Measurements from ENCODE around the gene CEACAM19. TPM values are rescaled to one million over a fixed set of nuclear protein-coding genes. Genes with fewer than 3 reads are reported as not detected.

Gene CEACAM19
- total RNA-seq, 2 donors from 2014 or later, result 3.4 to 6.2 TPM

DNA sequence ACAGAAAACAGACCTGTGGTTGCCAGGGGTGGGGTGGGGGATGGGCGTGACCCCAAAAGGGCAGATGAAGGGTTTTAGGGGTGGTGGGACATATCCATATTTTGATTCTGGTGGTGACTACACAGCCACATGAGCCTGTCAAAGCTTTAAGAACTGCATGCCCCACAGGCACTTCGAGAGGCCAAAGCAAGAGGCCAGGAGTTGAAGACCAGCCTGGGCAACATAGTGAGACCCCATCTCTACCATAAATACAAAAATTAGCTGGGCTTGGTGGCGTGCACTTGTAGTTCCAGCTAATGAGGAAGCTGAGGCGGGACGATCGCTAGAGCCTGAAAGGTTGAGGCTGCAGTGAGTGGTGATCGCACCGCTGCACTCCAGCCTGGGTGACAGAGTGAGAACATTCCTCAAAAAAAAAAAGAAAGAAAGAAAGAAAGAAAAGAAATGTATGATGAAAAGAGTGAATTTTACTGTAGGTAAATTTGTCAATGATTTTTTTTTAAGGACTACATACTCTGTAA, 58.3 kb downstream of the CEACAM19 start:
- TF ChIP-seq, protein P1, sequence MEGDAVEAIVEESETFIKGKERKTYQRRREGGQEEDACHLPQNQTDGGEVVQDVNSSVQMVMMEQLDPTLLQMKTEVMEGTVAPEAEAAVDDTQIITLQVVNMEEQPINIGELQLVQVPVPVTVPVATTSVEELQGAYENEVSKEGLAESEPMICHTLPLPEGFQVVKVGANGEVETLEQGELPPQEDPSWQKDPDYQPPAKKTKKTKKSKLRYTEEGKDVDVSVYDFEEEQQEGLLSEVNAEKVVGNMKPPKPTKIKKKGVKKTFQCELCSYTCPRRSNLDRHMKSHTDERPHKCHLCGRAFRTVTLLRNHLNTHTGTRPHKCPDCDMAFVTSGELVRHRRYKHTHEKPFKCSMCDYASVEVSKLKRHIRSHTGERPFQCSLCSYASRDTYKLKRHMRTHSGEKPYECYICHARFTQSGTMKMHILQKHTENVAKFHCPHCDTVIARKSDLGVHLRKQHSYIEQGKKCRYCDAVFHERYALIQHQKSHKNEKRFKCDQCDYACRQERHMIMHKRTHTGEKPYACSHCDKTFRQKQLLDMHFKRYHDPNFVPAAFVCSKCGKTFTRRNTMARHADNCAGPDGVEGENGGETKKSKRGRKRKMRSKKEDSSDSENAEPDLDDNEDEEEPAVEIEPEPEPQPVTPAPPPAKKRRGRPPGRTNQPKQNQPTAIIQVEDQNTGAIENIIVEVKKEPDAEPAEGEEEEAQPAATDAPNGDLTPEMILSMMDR (IDR thresholded peaks at IDR 0.05), result no peak
- no peaks in the 10 kb centered on the region for H3K9me3 ChIP-seq
- H3K36me3 ChIP-seq, result no peaks in the 10 kb centered on the region
- ATAC-seq (ENCODE audit: insufficient number of reproducible peaks, low FRiP score, low read depth) (no peak), DNase-seq (ENCODE audit: low spot score) (no peak)
- peaks cover 4 to 11% of the 10 kb centered on the region in 2 donors for H3K4me1 ChIP-seq (ENCODE audit: control insufficient read depth in 1 of 2, low read depth in 2 of 2)
- no peak overlapping the region for H3K27ac ChIP-seq
- no peaks in the 10 kb centered on the region for H3K27me3 ChIP-seq (replicated peaks; ENCODE audit: insufficient read depth)
- H3K4me3 ChIP-seq, result no peak overlapping the region

DNA sequence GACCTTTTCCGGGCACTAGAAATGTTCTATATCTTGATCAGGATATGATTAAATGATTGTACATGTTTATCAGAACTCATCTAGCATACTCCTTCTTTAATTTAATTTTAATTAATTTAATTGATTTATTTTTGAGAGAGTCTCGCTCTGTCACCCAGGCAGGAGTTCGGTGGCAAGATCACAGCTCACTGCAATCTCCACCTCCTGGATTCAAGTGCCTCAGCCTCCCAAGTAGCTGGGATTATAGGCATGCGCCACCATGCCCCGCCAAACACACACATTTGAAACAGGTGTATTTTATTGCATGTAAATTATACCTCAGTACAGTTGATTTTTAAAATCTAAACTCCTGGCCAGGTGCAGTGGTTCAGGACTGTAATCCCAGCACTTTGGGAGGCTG, 59.8 kb downstream of the CEACAM19 start:
- no peaks in the 10 kb centered on the region for H3K9me3 ChIP-seq
- H3K27ac ChIP-seq, result no peak overlapping the region
- TF ChIP-seq, protein P1 (IDR thresholded peaks at IDR 0.05), result no peak
- ATAC-seq (ENCODE audit: insufficient number of reproducible peaks, low FRiP score, low read depth) (no peak), DNase-seq (ENCODE audit: low spot score) (no peak)
- no peaks in the 10 kb centered on the region for H3K27me3 ChIP-seq (replicated peaks; ENCODE audit: insufficient read depth)
- H3K36me3 ChIP-seq, result no peaks in the 10 kb centered on the region
- H3K4me1 ChIP-seq (ENCODE audit: control insufficient read depth in 1 of 2, low read depth in 2 of 2), result no peaks in the 10 kb centered on the region
- no peak overlapping the region for H3K4me3 ChIP-seq

DNA sequence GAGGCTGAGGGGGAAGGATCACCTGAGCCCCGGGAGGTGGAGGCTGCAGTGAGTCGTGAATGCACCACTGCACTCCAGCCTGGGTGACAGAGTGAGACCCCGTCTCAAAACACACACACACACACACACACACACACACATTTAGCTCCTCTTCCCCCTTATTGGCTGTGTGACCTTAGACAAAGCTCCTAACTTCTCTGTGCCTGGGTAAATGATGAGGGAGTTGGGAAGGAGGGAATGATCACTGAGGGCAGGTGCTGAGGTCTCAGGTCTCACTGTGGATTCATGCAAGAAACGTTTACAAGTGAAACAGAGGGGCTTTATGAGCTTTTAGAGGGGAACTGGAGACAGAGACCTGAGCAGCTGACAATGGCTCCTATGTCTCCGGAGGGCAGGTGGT, 60.3 kb downstream of the CEACAM19 start:
- Histone ChIP-seq H3K27ac (no peak overlapping the region), H3K36me3 (no peaks in the 10 kb centered on the region), H3K4me3 (no peak overlapping the region), H3K4me1 (ENCODE audit: control insufficient read depth in 1 of 2, low read depth in 2 of 2) (no peaks in the 10 kb centered on the region), H3K9me3 (no peaks in the 10 kb centered on the region), H3K27me3 (replicated peaks; ENCODE audit: insufficient read depth) (no peaks in the 10 kb centered on the region)
- TF ChIP-seq, protein P1 (IDR thresholded peaks at IDR 0.05), result no peak
- ATAC-seq (ENCODE audit: insufficient number of reproducible peaks, low FRiP score, low read depth) (no peak), DNase-seq (ENCODE audit: low spot score) (no peak)

DNA sequence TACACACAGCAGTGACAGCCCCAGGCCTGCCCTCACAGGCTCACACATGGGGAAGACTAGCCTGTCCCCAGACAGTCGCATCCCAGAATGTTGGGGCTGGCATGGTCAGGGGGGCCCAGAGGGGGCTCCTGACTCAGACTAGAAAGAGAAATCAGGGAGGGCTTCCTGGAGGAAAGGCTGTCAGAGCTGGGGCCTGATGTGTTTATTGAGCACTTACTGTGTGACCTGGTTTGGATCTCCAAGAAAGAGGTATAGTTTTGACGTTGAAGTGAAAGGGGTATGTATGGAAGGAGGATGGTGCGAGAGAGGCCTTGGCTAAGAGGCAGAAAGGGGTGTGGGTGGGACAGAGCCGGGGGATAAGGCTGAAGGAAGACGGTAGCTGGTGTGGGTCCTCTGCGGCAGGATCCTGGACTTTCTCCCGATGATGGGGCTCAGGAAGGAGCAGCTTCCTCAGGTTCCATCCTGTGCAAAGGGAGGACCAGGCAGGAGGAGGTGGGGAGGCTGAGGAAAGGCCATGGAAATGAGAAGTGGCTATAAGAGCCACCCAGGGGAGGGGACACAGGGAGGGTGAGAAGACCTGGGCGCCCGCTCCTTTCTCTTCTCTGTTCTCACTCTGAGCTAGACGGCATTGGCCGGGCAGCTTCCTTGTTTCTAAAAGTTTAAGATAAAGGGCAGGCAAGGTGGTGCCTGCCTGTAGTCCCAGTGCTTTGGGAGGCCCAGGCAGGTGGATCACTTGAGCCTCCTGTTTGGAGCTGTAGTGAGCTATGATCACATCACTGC, 61.1 kb downstream of the CEACAM19 start:
- no peak overlapping the region for H3K4me3 ChIP-seq
- H3K36me3 ChIP-seq, result no peaks in the 10 kb centered on the region
- H3K27ac ChIP-seq, result no peak overlapping the region
- ATAC-seq (ENCODE audit: insufficient number of reproducible peaks, low FRiP score, low read depth) (no peak), DNase-seq (ENCODE audit: low spot score) (no peak)
- peaks cover 0 to 6% of the 10 kb centered on the region in 2 donors for H3K4me1 ChIP-seq (ENCODE audit: control insufficient read depth in 1 of 2, low read depth in 2 of 2)
- H3K9me3 ChIP-seq, result no peaks in the 10 kb centered on the region
- H3K27me3 ChIP-seq (replicated peaks; ENCODE audit: insufficient read depth), result no peaks in the 10 kb centered on the region
- TF ChIP-seq, protein P1 (IDR thresholded peaks at IDR 0.05), result no peak

Other genes starting within 250 kb of the CEACAM19 start
- gene ZNF229, start 223.0 kb upstream of the CEACAM19 start, total RNA-seq, result 1 to 10 TPM; 2.3 to 4.1 TPM
- gene ZNF180, start 171.0 kb upstream of the CEACAM19 start, total RNA-seq, result 10 to 100 TPM in 1 of 2 donors, 1 to 10 TPM in 1; 9.6 to 16.1 TPM
- not detected for gene CEACAM20, start 141.8 kb upstream of the CEACAM19 start, total RNA-seq
- gene IGSF23, start 57.9 kb upstream of the CEACAM19 start, total RNA-seq, result not detected
- gene PVR, start 27.6 kb upstream of the CEACAM19 start, total RNA-seq, result 100 to 1,000 TPM in 1 of 2 donors, 10 to 100 TPM in 1; 59.7 to 102 TPM
- not detected for gene CEACAM16, start 27.7 kb downstream of the CEACAM19 start, total RNA-seq
- 10 to 100 TPM; 43.1 to 77.9 TPM for gene BCL3, start 77.2 kb downstream of the CEACAM19 start, total RNA-seq
- under 1 TPM in 1 of 2 donors, not detected in 1; 0.42 TPM for gene CBLC, start 106.4 kb downstream of the CEACAM19 start, total RNA-seq
- gene BCAM, start 137.6 kb downstream of the CEACAM19 start, total RNA-seq, result 100 to 1,000 TPM in 1 of 2 donors, 10 to 100 TPM in 1; 77.7 to 178 TPM
- gene NECTIN2, start 174.8 kb downstream of the CEACAM19 start, total RNA-seq, result 10 to 100 TPM; 61.7 to 84.3 TPM
- gene TOMM40, start 219.8 kb downstream of the CEACAM19 start, total RNA-seq, result 10 to 100 TPM; 24.9 to 48.5 TPM
- gene APOE, start 234.3 kb downstream of the CEACAM19 start, total RNA-seq, result 100 to 1,000 TPM; 111 to 333 TPM
- 10 to 100 TPM in 1 of 2 donors, 1 to 10 TPM in 1; 4.9 to 12.3 TPM for gene APOC1, start 243.1 kb downstream of the CEACAM19 start, total RNA-seq

All from thoracic aorta (tissue), 2 donors.